CD14-positive monocyte (primary cell): ENCODE results near the gene LRBA. TPM values are rescaled to one million over a fixed set of nuclear protein-coding genes. Genes with fewer than 3 reads are reported as not detected.

Source experiments
- DNase-seq, 3 donors: peaks; one replicate each; pipeline ENCODE4 v3.0.0-alpha.2; 2011 to 2022
- H2AFZ ChIP-seq: 2 replicates; pipeline ENCODE4 v1.6.0; 2012; ENCODE audit warnings: mild to moderate bottlenecking, low read depth, low read length, inconsistent platforms; ENCODE audit not compliant: insufficient read depth, poor library complexity, severe bottlenecking
- H3K27ac ChIP-seq, 2 donors: 1 replicate in 1 of 2; 2 replicates in 1 of 2; pipeline ENCODE4 v1.5.1; 2012 to 2013; ENCODE audit warnings: low read length in 2 of 2, control low read depth in 1 of 2, inconsistent platforms in 1 of 2, low read depth in 1 of 2, mild to moderate bottlenecking in 1 of 2
- H3K27me3 ChIP-seq, 2 donors: one replicate each; pipeline versions ENCODE4 v1.6.0 to v1.6.1; 2011 to 2013; ENCODE audit warnings: low read length in 2 of 2; ENCODE audit not compliant: control insufficient read depth in 2 of 2, insufficient read depth in 2 of 2
- H3K36me3 ChIP-seq, 2 donors: replicated peaks in 1 of 2; 1 replicate in 1 of 2; 2 replicates in 1 of 2; pipeline versions ENCODE4 v1.5.1 to v1.6.1; 2012 to 2013; ENCODE audit warnings: low read length in 2 of 2, control low read depth in 1 of 2, inconsistent platforms in 1 of 2, mild to moderate bottlenecking in 1 of 2; ENCODE audit not compliant: insufficient read depth in 2 of 2, control insufficient read depth in 1 of 2
- H3K4me1 ChIP-seq, 2 donors: 1 replicate in 1 of 2; 2 replicates in 1 of 2; pipeline versions ENCODE4 v1.5.1 to v1.6.1; 2012 to 2013; ENCODE audit warnings: low read length in 2 of 2, control low read depth in 1 of 2, inconsistent platforms in 1 of 2, mild to moderate bottlenecking in 1 of 2, moderate library complexity in 1 of 2; ENCODE audit not compliant: insufficient read depth in 2 of 2, control insufficient read depth in 1 of 2
- H3K4me2 ChIP-seq: replicated peaks from 2 replicates; pipeline ENCODE3; 2012; ENCODE audit warnings: low read length, moderate library complexity, mild to moderate bottlenecking; ENCODE audit not compliant: poor library complexity, severe bottlenecking; ENCODE audit errors: extremely low read depth
- H3K4me3 ChIP-seq, 3 experiments: fragments of 200-600 bp in 1 of 3; sonication (generic) in 1 of 3; replicated peaks in 1 of 3; 1 replicate in 2 of 3; 2 replicates in 1 of 3; pipeline ENCODE4 v1.5.1; 2011 to 2013; ENCODE audit warnings: low read length in 3 of 3, mild to moderate bottlenecking in 3 of 3, control low read depth in 2 of 3, low read depth in 2 of 3, inconsistent platforms in 1 of 3, moderate library complexity in 1 of 3
- H3K79me2 ChIP-seq: 2 replicates; pipeline ENCODE4 v1.6.0; 2012; ENCODE audit warnings: mild to moderate bottlenecking, control low read depth, inconsistent platforms, low read length, moderate library complexity; ENCODE audit not compliant: insufficient read depth
- H3K9ac ChIP-seq: 2 replicates; pipeline ENCODE4 v1.6.0; 2017; ENCODE audit warnings: low read length, mild to moderate bottlenecking; ENCODE audit not compliant: insufficient read depth, poor library complexity, severe bottlenecking
- H3K9me3 ChIP-seq, 2 donors: replicated peaks in 1 of 2; 1 replicate in 1 of 2; 2 replicates in 1 of 2; pipeline versions ENCODE4 v1.5.1 to v1.6.1; 2012 to 2013; ENCODE audit warnings: low read length in 2 of 2, control low read depth in 1 of 2; ENCODE audit not compliant: control insufficient read depth in 1 of 2, insufficient read depth in 1 of 2
- H4K20me1 ChIP-seq: 2 replicates; pipeline ENCODE4 v1.6.0; 2012; ENCODE audit warnings: mild to moderate bottlenecking, low read length, control low read depth, moderate library complexity; ENCODE audit not compliant: insufficient read depth
- H3K27ac Mint-ChIP-seq, 7 donors: one replicate each; pipeline ENCODE4 v1.8.0; 2020; ENCODE audit warnings: mild to moderate bottlenecking in 7 of 7, mixed read lengths in 7 of 7, moderate library complexity in 6 of 7, inconsistent platforms in 2 of 7
- H3K27me3 Mint-ChIP-seq, 3 donors: one replicate each; pipeline ENCODE4 v1.8.0; 2021 to 2022; ENCODE audit warnings: low read depth in 3 of 3, mild to moderate bottlenecking in 3 of 3, mixed read lengths in 3 of 3, moderate library complexity in 3 of 3, inconsistent platforms in 1 of 3
- H3K36me3 Mint-ChIP-seq, 2 donors: one replicate each; pipeline ENCODE4 v1.8.0; 2020; ENCODE audit warnings: mixed read lengths in 2 of 2, inconsistent platforms in 1 of 2, mild to moderate bottlenecking in 1 of 2
- H3K4me1 Mint-ChIP-seq: one replicate; pipeline ENCODE4 v1.8.0; 2020; ENCODE audit warnings: mild to moderate bottlenecking, mixed read lengths
- H3K4me3 Mint-ChIP-seq, 2 donors: one replicate each; pipeline ENCODE4 v1.8.0; 2020; ENCODE audit warnings: mild to moderate bottlenecking in 2 of 2, mixed read lengths in 2 of 2, moderate library complexity in 1 of 2
- H3K9me3 Mint-ChIP-seq, 7 donors: one replicate each; pipeline ENCODE4 v1.8.0; 2020 to 2022; ENCODE audit warnings: mixed read lengths in 7 of 7, mild to moderate bottlenecking in 6 of 7, moderate library complexity in 6 of 7, inconsistent platforms in 2 of 7
- WGBS: methylation state at CpG from one replicate; pipeline ENCODE4 v1.1.5; 2013; ENCODE audit warnings: missing lambda C conversion rate; ENCODE audit not compliant: insufficient coverage; 5-methylcytosine and 5-hydroxymethylcytosine counted together
- intact Hi-C, 2 donors: fragments of 100-400 bp; cut with micrococcal nuclease; formaldehyde crosslinking; loops; one replicate each; pipeline versions ENCODE4 v1.15.0 to v1.15.1; 2023
- polyA plus RNA-seq, 3 donors: library from polyadenylated mRNA; depleted of rRNA in 1 of 3; unstranded in 2 of 3; stranded (reverse) in 1 of 3; fragments of 300-500 nt in 2 of 3; fragments of >200 nt in 1 of 3; fragmentation: Illumina TruSeq in 2 of 3; gene quantifications; 1 replicate in 2 of 3; 2 replicates in 1 of 3; pipeline ENCODE4 v1.2.3, GENCODE V29; 2012 to 2021
- TF ChIP-seq, protein P1 (sequence below): fragments of 200-600 bp; IDR thresholded peaks from one replicate; pipeline ENCODE4 v1.8.0; 2022; ENCODE audit warnings: antibody characterized with exemption, mild to moderate bottlenecking

LRBA gene
- polyA plus RNA-seq, 3 donors = 1.5 to 5.5 (median 4.4) TPM

DNA sequence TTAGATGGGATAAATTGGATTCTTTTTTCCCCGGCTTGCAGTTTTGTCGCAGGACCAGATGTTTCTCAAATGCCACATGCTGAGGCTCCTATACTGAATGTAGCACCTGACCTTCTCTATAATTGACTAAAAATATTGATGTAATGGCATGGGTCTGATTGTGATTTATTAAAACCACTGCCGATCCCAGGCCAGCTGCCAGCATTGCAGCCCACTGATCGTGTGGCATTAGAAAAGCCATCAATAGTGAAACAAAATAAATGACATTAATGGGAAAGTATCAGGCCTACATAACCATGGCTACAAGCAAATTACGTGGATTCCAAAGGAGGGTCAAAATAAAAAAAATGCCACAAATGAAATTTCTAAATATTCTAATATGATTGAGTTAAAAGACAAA is 334.4 kb downstream of the LRBA start:
- Mint-ChIP-seq H3K4me3 (no peak overlapping the region), H3K4me1 (no peaks in the 10 kb centered on the region)

DNA sequence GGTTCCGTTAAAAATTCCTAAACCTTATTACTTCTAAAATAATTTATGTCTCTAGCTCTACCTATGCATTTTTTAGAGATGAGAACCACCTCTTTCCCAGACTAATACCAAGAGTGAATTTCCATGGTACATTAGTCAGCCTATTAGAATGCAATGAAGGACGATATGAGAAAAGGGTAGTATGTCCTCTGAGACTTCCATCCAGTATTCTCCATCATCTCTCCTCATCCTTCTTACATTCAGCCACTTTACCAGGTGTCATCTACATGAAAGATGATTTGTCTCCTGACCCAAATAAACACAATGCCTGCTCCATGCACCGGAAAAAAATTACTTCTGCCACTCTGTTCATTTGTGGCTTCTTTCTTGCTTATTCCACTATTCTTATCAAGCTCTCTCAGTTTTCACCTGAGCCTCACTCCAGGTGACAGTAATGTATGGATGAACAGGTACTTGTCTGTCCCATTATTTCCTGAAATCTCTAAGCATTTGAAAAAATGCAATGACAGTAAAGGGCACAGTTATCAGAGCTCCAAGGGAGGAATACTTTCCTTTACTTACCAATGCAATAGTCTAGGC is 335.2 kb downstream of the LRBA start:
- no peak overlapping the region for H3K4me3 ChIP-seq
- no peaks in the 10 kb centered on the region for H3K27me3 ChIP-seq
- H3K4me1 ChIP-seq = no peaks in the 10 kb centered on the region
- WGBS = no CpG with 5 or more reads among the region's 3 CpGs
- no peak overlapping the region for H2AFZ ChIP-seq
- H3K4me3 Mint-ChIP-seq = no peak overlapping the region
- no peaks in the 10 kb centered on the region for H3K4me1 Mint-ChIP-seq
- H3K9ac ChIP-seq = no peak overlapping the region
- no peak overlapping the region for H3K27ac ChIP-seq
- peaks cover 0 to 3% of the 10 kb centered on the region in 2 donors for H3K36me3 Mint-ChIP-seq
- no peaks in the 10 kb centered on the region for H3K9me3 ChIP-seq
- no peaks in the 10 kb centered on the region for H3K9me3 Mint-ChIP-seq
- TF ChIP-seq, protein P1, sequence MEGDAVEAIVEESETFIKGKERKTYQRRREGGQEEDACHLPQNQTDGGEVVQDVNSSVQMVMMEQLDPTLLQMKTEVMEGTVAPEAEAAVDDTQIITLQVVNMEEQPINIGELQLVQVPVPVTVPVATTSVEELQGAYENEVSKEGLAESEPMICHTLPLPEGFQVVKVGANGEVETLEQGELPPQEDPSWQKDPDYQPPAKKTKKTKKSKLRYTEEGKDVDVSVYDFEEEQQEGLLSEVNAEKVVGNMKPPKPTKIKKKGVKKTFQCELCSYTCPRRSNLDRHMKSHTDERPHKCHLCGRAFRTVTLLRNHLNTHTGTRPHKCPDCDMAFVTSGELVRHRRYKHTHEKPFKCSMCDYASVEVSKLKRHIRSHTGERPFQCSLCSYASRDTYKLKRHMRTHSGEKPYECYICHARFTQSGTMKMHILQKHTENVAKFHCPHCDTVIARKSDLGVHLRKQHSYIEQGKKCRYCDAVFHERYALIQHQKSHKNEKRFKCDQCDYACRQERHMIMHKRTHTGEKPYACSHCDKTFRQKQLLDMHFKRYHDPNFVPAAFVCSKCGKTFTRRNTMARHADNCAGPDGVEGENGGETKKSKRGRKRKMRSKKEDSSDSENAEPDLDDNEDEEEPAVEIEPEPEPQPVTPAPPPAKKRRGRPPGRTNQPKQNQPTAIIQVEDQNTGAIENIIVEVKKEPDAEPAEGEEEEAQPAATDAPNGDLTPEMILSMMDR = no peak
- no peak overlapping the region for H3K4me2 ChIP-seq
- H4K20me1 ChIP-seq = no peaks in the 10 kb centered on the region
- no peaks in the 10 kb centered on the region for H3K27me3 Mint-ChIP-seq
- intact Hi-C loops = no loop called here
- no peak for DNase-seq
- H3K36me3 ChIP-seq = no peaks in the 10 kb centered on the region
- H3K27ac Mint-ChIP-seq = no peak overlapping the region
- no peaks in the 10 kb centered on the region for H3K79me2 ChIP-seq

More for the DNA sequence above, 334.4 kb downstream of the LRBA start:
- H2AFZ ChIP-seq = no peak overlapping the region
- TF ChIP-seq, protein P1 = no peak
- Mint-ChIP-seq H3K27ac (no peak overlapping the region), H3K27me3 (no peaks in the 10 kb centered on the region), H3K9me3 (no peaks in the 10 kb centered on the region), H3K36me3 (peaks cover 0 to 3% of the 10 kb centered on the region in 2 donors)
- intact Hi-C loops = no loop called here
- no peaks in the 10 kb centered on the region for H3K79me2 ChIP-seq
- WGBS = no CpG with 5 or more reads among the region's 5 CpGs
- no peaks in the 10 kb centered on the region for H3K4me1 ChIP-seq
- no peaks in the 10 kb centered on the region for H3K9me3 ChIP-seq
- H3K27me3 ChIP-seq = no peaks in the 10 kb centered on the region
- H3K27ac ChIP-seq = no peak overlapping the region
- H3K4me3 ChIP-seq = no peak overlapping the region
- H3K36me3 ChIP-seq = no peaks in the 10 kb centered on the region
- DNase-seq = no peak
- H3K9ac ChIP-seq = no peak overlapping the region
- no peaks in the 10 kb centered on the region for H4K20me1 ChIP-seq
- no peak overlapping the region for H3K4me2 ChIP-seq
